Measurements from ENCODE around the gene ETV3. TPM values are rescaled to one million over a fixed set of nuclear protein-coding genes. Genes with fewer than 3 reads are reported as not detected.
A peak's percentile ranks its signal among the peaks of the same experiment; 100 is the strongest.

Gene ETV3
- total RNA-seq, 2 donors from 2014 or later, result 11.8 to 31.7 TPM

GRCh38 chr1:157139052-157139715 is 989 bp upstream of the ETV3 start:
- Histone ChIP-seq H3K27ac (peak overlapping the region; percentile 93 to 98), H3K9me3 (no peaks in the 10 kb centered on the region), H3K36me3 (peaks cover 16% of the 10 kb centered on the region), H3K27me3 (replicated peaks; ENCODE audit: insufficient read depth) (no peaks in the 10 kb centered on the region), H3K4me3 (peak overlapping the region; percentile 87), H3K4me1 (ENCODE audit: control insufficient read depth in 1 of 2, low read depth in 2 of 2) (peaks cover 21 to 26% of the 10 kb centered on the region in 2 donors)
- no peak for ATAC-seq (ENCODE audit: insufficient number of reproducible peaks, low FRiP score, low read depth)
- TF ChIP-seq CTCF (IDR thresholded peaks at IDR 0.05), result no peak
- no peak for DNase-seq (ENCODE audit: low spot score)

DNA sequence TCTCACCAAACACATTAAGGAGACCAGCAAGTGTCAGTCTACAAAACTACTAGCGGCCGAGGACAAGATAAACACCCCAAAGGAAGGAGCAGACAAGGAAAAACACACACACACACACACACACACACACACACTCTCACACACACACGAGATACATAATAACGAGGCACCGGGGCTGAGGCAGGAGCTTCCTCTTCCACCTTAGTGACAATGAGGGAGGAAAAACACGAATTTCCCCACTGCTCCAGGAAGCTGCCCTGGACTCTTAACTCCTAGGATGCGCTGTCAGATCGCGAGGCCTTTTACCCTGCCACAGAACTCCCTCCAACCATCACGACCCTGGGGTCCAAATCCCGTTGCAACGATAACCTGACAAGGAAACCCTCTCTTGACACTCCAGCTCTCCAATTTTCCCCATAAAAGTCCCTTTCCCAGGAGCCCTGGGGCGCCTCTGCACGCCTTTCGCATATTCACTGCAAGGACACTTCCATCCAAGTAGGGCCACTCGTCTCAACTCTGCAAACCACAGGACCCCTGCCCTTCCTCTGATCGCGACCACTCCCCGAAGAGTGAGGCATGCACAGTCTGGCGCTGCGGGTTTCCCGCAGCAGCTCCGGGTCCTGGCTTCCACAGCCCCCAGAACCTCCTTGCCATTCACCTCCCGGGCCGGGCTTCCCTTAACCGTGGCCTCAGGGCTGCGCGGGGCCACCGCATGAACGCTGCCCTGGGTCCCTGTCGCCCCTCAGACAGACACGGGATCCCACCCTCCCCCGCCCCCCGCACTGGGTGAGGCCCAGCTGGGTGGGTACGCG is 581 bp downstream of the ETV3 start:
- no peak for ATAC-seq (ENCODE audit: insufficient number of reproducible peaks, low FRiP score, low read depth)
- H3K27ac ChIP-seq, result peak overlapping the region; percentile 93 to 98
- no peaks in the 10 kb centered on the region for H3K27me3 ChIP-seq (replicated peaks; ENCODE audit: insufficient read depth)
- H3K9me3 ChIP-seq, result no peaks in the 10 kb centered on the region
- DNase-seq (ENCODE audit: low spot score), result no peak
- peak overlapping the region; percentile 87 for H3K4me3 ChIP-seq
- TF ChIP-seq CTCF (IDR thresholded peaks at IDR 0.05), result no peak
- peaks cover 21 to 26% of the 10 kb centered on the region in 2 donors for H3K4me1 ChIP-seq (ENCODE audit: control insufficient read depth in 1 of 2, low read depth in 2 of 2)
- peaks cover 26% of the 10 kb centered on the region for H3K36me3 ChIP-seq

DNA sequence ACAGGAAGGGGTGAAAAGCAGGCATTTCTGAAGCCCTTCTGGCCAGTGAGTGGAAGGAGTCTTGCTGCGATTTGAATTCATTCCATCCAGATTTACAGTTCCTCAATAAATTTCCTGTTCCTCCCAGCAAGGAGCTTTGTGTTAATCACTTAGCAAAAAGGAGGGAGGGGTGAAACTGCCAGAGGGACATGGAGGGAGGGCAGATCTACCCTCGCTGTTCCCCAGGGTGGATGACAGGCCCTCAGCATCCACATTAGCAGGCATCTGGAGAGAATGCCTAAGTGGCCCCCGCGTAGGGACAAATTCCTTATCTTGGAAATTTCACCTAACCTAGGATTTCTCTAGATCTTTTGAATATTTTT is 1.2 kb downstream of the ETV3 start:
- Histone ChIP-seq H3K4me3 (peak overlapping the region; percentile 87), H3K27me3 (replicated peaks; ENCODE audit: insufficient read depth) (no peaks in the 10 kb centered on the region), H3K36me3 (peaks cover 29% of the 10 kb centered on the region), H3K4me1 (ENCODE audit: control insufficient read depth in 1 of 2, low read depth in 2 of 2) (peaks cover 21 to 26% of the 10 kb centered on the region in 2 donors), H3K27ac (peak overlapping the region in 1 of 2 donors; percentile 98), H3K9me3 (no peaks in the 10 kb centered on the region)
- no peak for ATAC-seq (ENCODE audit: insufficient number of reproducible peaks, low FRiP score, low read depth)
- no peak for TF ChIP-seq CTCF (IDR thresholded peaks at IDR 0.05)
- DNase-seq (ENCODE audit: low spot score), result no peak

DNA sequence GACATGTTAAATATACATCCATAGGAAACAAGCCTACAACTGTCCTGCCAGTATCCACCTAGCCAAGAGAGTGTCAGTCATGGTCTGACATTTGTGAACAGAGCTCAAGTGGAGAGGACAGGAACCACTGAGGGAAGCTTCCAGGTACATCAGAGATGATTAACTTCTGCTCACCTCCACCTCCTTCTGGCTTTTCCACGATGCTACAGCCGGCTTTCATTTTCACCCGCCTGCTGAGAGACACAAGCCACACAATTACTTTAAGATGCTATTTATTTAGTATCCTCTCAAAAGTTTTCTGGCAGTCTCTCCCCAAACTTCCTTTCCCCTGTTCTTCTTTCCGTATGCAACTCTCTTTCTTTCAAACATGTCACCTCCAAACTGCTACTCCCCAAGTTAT is 2.1 kb downstream of the ETV3 start:
- no peak overlapping the region for H3K27ac ChIP-seq
- H3K27me3 ChIP-seq (replicated peaks; ENCODE audit: insufficient read depth), result no peaks in the 10 kb centered on the region
- TF ChIP-seq CTCF (IDR thresholded peaks at IDR 0.05), result no peak
- H3K9me3 ChIP-seq, result no peaks in the 10 kb centered on the region
- peaks cover 36% of the 10 kb centered on the region for H3K36me3 ChIP-seq
- H3K4me1 ChIP-seq (ENCODE audit: control insufficient read depth in 1 of 2, low read depth in 2 of 2), result peaks cover 21 to 26% of the 10 kb centered on the region in 2 donors
- DNase-seq (ENCODE audit: low spot score) (no peak), ATAC-seq (ENCODE audit: insufficient number of reproducible peaks, low FRiP score, low read depth) (no peak)
- no peak overlapping the region for H3K4me3 ChIP-seq

GRCh38 chr1:157135646-157136045 is 2.5 kb downstream of the ETV3 start:
- peaks cover 21 to 26% of the 10 kb centered on the region in 2 donors for H3K4me1 ChIP-seq (ENCODE audit: control insufficient read depth in 1 of 2, low read depth in 2 of 2)
- H3K36me3 ChIP-seq, result peaks cover 36% of the 10 kb centered on the region
- no peak overlapping the region for H3K4me3 ChIP-seq
- no peak overlapping the region for H3K27ac ChIP-seq
- no peaks in the 10 kb centered on the region for H3K27me3 ChIP-seq (replicated peaks; ENCODE audit: insufficient read depth)
- no peak for TF ChIP-seq CTCF (IDR thresholded peaks at IDR 0.05)
- no peak for DNase-seq (ENCODE audit: low spot score)
- no peak for ATAC-seq (ENCODE audit: insufficient number of reproducible peaks, low FRiP score, low read depth)
- H3K9me3 ChIP-seq, result no peaks in the 10 kb centered on the region
